Activated CD8-positive, alpha-beta memory T cell treated with anti-CD3 and anti-CD28 coated beads, Interleukin-2, amount 10 ng/mL, durations not matched to agents 7 days and 5 days (primary cell): ENCODE results near the gene LTBR. TPM values are rescaled to one million over a fixed set of nuclear protein-coding genes. Genes with fewer than 3 reads are reported as not detected.
A peak's percentile ranks its signal among the peaks of the same experiment; 100 is the strongest.

Experiments used
- ATAC-seq: fragments of 150-1000 bp; cut with Tn5 transposase; one replicate; pipeline ENCODE4 v1.10.0; 2021; ENCODE audit warnings: moderate library complexity
- CTCF ChIA-PET: fragments of 350-600 bp; sonication (Branson Sonifier 250); formaldehyde crosslinking; loops from one replicate; lab custom pipeline; 2021; ENCODE audit warnings: antibody characterized with exemption; lab: Charles Lee
- DNase-seq: peaks from one replicate; pipeline ENCODE4 v3.0.0-alpha.2; 2020
- H3K27ac Mint-ChIP-seq: one replicate; pipeline ENCODE4 v1.8.0; 2021; ENCODE audit warnings: mild to moderate bottlenecking, mixed read lengths
- H3K27me3 Mint-ChIP-seq: one replicate; pipeline ENCODE4 v1.8.0; 2021; ENCODE audit warnings: mixed read lengths
- H3K36me3 Mint-ChIP-seq: one replicate; pipeline ENCODE4 v1.8.0; 2021; ENCODE audit warnings: mild to moderate bottlenecking, mixed read lengths
- H3K4me1 Mint-ChIP-seq: one replicate; pipeline ENCODE4 v1.8.0; 2021; ENCODE audit warnings: mixed read lengths
- H3K4me3 Mint-ChIP-seq: one replicate; pipeline ENCODE4 v1.8.0; 2021; ENCODE audit warnings: mild to moderate bottlenecking, moderate library complexity, mixed read lengths
- H3K9me3 Mint-ChIP-seq: one replicate; pipeline ENCODE4 v1.8.0; 2022; ENCODE audit warnings: low read depth, mixed read lengths
- total RNA-seq, 2 experiments: library from RNA; stranded (reverse); gene quantifications; one replicate each; pipeline ENCODE4 v1.2.3, GENCODE V29; 2021

The LTBR gene
- total RNA-seq, 2 experiments from 2014 or later = 0.30 to 0.41 TPM

- no peak for ATAC-seq
- no peak overlapping the region for H3K4me3 Mint-ChIP-seq
- no peaks in the 10 kb centered on the region for H3K36me3 Mint-ChIP-seq
- H3K9me3 Mint-ChIP-seq = no peaks in the 10 kb centered on the region
- DNase-seq = no peak
- H3K27ac Mint-ChIP-seq = no peak overlapping the region
- CTCF ChIA-PET = interaction anchor here (0.9 to 2.0 kb wide), 5 partner anchors 11 to 97 kb away, joined by 3 to 9 read pairs (median 4); no protein-coding TSS in a partner anchor
- no peaks in the 10 kb centered on the region for H3K27me3 Mint-ChIP-seq
- H3K4me1 Mint-ChIP-seq = peaks cover 36% of the 10 kb centered on the region
Observed at GRCh38 chr12:6374028-6374785, 9.8 kb upstream of the LTBR start.

- CTCF ChIA-PET = interaction anchor here (0.9 to 2.0 kb wide), 4 partner anchors 11 to 98 kb away, joined by 3 to 9 read pairs (median 4); no protein-coding TSS in a partner anchor
- H3K27me3 Mint-ChIP-seq = peaks cover 2% of the 10 kb centered on the region
- H3K4me1 Mint-ChIP-seq = peaks cover 36% of the 10 kb centered on the region
- ATAC-seq (no peak), DNase-seq (no peak)
- H3K27ac Mint-ChIP-seq = peak overlapping the region; percentile 45
- no peak overlapping the region for H3K4me3 Mint-ChIP-seq
- no peaks in the 10 kb centered on the region for H3K9me3 Mint-ChIP-seq
- no peaks in the 10 kb centered on the region for H3K36me3 Mint-ChIP-seq
Observed at GRCh38 chr12:6374786-6375160, 9.2 kb upstream of the LTBR start.

GRCh38 chr12:6375269-6376078, 8.5 kb upstream of the LTBR start, which contains the start of gene SCNN1A:
TSS of gene SCNN1A (minus strand) at chr12:6375563. CDS start at chr12:6374783, 780 bp downstream.
- DNase-seq (no peak), ATAC-seq (no peak)
- Mint-ChIP-seq H3K27me3 (peaks cover 7% of the 10 kb centered on the region), H3K36me3 (no peaks in the 10 kb centered on the region), H3K9me3 (no peaks in the 10 kb centered on the region), H3K4me1 (peaks cover 36% of the 10 kb centered on the region), H3K27ac (peak within 1 kb of the TSS; percentile 51), H3K4me3 (peak within 1 kb of the TSS; percentile 30)
- CTCF ChIA-PET = interaction anchor here (1.6 to 2.0 kb wide), 3 partner anchors 12 to 98 kb away, joined by 3 to 9 read pairs (median 4); no protein-coding TSS in a partner anchor

GRCh38 chr12:6376079-6376869, 7.7 kb upstream of the LTBR start:
- Mint-ChIP-seq H3K27me3 (peaks cover 14% of the 10 kb centered on the region), H3K4me3 (peak overlapping the region; percentile 30), H3K9me3 (no peaks in the 10 kb centered on the region), H3K4me1 (peaks cover 36% of the 10 kb centered on the region), H3K36me3 (no peaks in the 10 kb centered on the region), H3K27ac (peak overlapping the region; percentile 51)
- DNase-seq = no peak
- ATAC-seq = peak; percentile 61
- CTCF ChIA-PET = interaction anchor here (2.0 kb wide), 1 partner anchor 13 kb away, joined by 4 read pairs; no protein-coding TSS in a partner anchor

GRCh38 chr12:6376870-6377666, 6.9 kb upstream of the LTBR start:
- CTCF ChIA-PET = interaction anchor here (0.7 to 1.2 kb wide), 4 partner anchors 9 to 43 kb away, joined by 3 to 6 read pairs (median 3); no protein-coding TSS in a partner anchor
- Mint-ChIP-seq H3K27ac (peak overlapping the region; percentile 51), H3K9me3 (no peaks in the 10 kb centered on the region), H3K36me3 (no peaks in the 10 kb centered on the region), H3K27me3 (peaks cover 22% of the 10 kb centered on the region), H3K4me1 (peaks cover 35% of the 10 kb centered on the region), H3K4me3 (peak overlapping the region; percentile 30)
- ATAC-seq = peak; percentile 51
- DNase-seq = peak; percentile 48

GRCh38 chr12:6377667-6377994, 6.3 kb upstream of the LTBR start:
- CTCF ChIA-PET = interaction anchor here (0.7 to 1.2 kb wide), 4 partner anchors 10 to 44 kb away, joined by 3 to 6 read pairs (median 3); no protein-coding TSS in a partner anchor
- Mint-ChIP-seq H3K4me1 (peaks cover 30% of the 10 kb centered on the region), H3K9me3 (no peaks in the 10 kb centered on the region), H3K36me3 (no peaks in the 10 kb centered on the region), H3K4me3 (no peak overlapping the region), H3K27ac (no peak overlapping the region), H3K27me3 (peaks cover 28% of the 10 kb centered on the region)
- DNase-seq (no peak), ATAC-seq (no peak)

- CTCF ChIA-PET = interaction anchor here (1.0 kb wide), 1 partner anchor 11 kb away, joined by 3 read pairs; no protein-coding TSS in a partner anchor
- no peak for ATAC-seq
- no peak overlapping the region for H3K4me3 Mint-ChIP-seq
Observed at GRCh38 chr12:6378709-6379472, 5.1 kb upstream of the LTBR start.

GRCh38 chr12:6380141-6381121, 3.5 kb upstream of the LTBR start:
- Mint-ChIP-seq H3K9me3 (no peaks in the 10 kb centered on the region), H3K27me3 (peaks cover 44% of the 10 kb centered on the region)
- CTCF ChIA-PET = interaction anchor here (1.4 to 2.1 kb wide), 2 partner anchors 45 to 57 kb away, joined by 4 to 5 read pairs; no protein-coding TSS in a partner anchor

More at GRCh38 chr12:6378709-6379472, 5.1 kb upstream of the LTBR start:
- Mint-ChIP-seq H3K4me1 (peaks cover 23% of the 10 kb centered on the region), H3K27me3 (peaks cover 34% of the 10 kb centered on the region), H3K27ac (no peak overlapping the region), H3K36me3 (no peaks in the 10 kb centered on the region), H3K9me3 (no peaks in the 10 kb centered on the region)
- no peak for DNase-seq

GRCh38 chr12:6382371-6382770, 1.6 kb upstream of the LTBR start:
- no peak for DNase-seq
- peaks cover 4% of the 10 kb centered on the region for H3K4me1 Mint-ChIP-seq

More at GRCh38 chr12:6380141-6381121, 3.5 kb upstream of the LTBR start:
- no peaks in the 10 kb centered on the region for H3K36me3 Mint-ChIP-seq
- no peak overlapping the region for H3K27ac Mint-ChIP-seq
- no peak for ATAC-seq
- DNase-seq = peak; percentile 19
- H3K4me1 Mint-ChIP-seq = peaks cover 23% of the 10 kb centered on the region
- no peak overlapping the region for H3K4me3 Mint-ChIP-seq

GRCh38 chr12:6382982-6383381, 980 bp upstream of the LTBR start:
- Mint-ChIP-seq H3K4me3 (no peak overlapping the region), H3K4me1 (no peaks in the 10 kb centered on the region), H3K27ac (no peak overlapping the region), H3K9me3 (no peaks in the 10 kb centered on the region), H3K36me3 (no peaks in the 10 kb centered on the region), H3K27me3 (peaks cover 52% of the 10 kb centered on the region)
- CTCF ChIA-PET = interaction anchor here (2.1 kb wide), 1 partner anchor 48 kb away, joined by 5 read pairs; no protein-coding TSS in a partner anchor
- ATAC-seq = no peak
- DNase-seq = no peak

More at GRCh38 chr12:6382371-6382770, 1.6 kb upstream of the LTBR start:
- H3K36me3 Mint-ChIP-seq = no peaks in the 10 kb centered on the region
- CTCF ChIA-PET = interaction anchor here (2.1 kb wide), 1 partner anchor 47 kb away, joined by 5 read pairs; no protein-coding TSS in a partner anchor
- no peaks in the 10 kb centered on the region for H3K9me3 Mint-ChIP-seq
- no peak overlapping the region for H3K4me3 Mint-ChIP-seq
- H3K27me3 Mint-ChIP-seq = peaks cover 51% of the 10 kb centered on the region
- ATAC-seq = no peak
- no peak overlapping the region for H3K27ac Mint-ChIP-seq
